ENCODE data around the gene C1orf167.

C1orf167 gene, protein sequence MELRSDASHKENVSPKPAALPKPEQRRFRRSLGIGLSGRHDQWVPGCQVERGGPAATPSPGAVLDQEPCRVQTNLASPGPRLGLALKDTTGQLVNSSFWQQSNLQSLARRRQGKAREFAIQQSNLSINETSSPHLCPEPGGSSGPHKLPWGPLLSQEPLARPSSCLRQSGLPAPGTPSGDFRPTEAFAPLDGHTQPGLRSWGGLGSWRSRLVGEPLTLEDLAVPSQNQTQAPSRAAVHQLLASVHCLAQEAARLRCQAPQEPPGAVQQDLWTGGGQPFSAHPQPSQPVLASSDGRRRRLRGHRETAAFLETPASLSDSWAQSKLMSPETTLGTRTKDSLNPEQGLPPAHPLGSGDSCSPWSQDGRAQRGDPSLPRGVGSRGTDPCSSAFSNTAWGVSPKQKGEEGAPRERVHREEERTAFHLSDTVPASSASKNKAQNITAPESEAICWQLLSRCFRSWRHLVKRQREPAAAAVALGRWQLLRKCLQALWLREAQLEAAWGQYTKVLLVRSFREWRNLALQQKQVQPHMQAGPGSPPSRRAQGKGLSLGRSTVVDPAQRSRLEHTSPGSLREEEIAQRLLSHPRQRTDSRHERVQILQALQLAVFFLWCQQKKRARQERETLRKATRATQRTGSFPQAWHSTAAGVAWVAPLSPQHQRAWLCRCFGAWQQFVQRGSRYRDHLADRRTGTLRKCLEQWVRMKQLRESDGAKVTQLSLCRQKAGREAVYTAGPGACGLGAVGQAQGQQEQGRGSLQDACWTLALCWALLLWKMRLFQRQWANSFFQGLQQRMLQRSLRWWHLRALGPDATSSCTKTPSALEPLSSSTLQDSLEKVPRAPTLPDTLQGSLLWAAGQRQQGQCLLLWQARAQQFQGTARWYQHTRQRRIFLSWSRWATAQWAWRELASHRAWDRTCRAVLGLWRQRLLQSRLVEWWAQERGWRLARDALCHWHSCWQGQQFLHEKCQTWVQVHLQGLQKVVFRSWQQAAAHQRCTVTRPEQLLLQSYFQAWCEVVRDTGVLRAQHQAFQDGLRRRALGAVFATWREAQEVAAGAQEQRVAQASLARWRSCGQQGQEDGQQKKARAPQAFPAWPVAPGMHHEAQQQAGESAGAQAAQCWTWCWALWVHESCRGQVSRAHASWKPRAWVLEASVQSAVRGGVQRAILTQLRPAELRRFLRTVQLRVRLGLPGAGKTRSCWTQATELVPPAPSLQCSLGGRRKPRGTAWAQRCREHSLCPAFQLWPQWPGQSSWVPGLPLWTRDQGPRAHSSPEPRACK (N-terminal part only)

DNA sequence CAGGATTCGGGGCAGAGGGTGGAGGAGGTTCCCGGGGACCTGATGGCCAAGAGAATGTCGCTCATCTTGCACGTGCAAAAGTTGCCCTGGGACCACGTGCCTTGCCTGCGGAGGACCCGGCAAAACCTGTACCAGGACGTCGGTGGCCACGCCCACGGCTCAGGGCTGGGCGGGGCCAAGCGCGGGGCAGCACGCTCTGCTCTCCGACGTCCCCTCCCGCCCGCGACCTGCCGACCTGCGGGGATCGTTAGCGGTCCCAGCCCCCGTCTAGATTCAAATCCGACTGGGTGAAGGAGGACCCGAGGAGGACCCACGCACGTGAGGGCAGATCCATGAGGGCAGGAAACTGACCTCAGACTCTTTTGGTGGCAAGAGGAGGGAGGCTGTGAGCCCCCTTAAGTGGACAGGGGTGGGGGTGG, at the start of gene C1orf167:
Gene C1orf167, plus strand, starts transcription at position 206 of the 419 bp plus-strand sequence. CDS start 2,208 bp downstream, outside the sequence.
- no peak for FAIRE-seq

DNA sequence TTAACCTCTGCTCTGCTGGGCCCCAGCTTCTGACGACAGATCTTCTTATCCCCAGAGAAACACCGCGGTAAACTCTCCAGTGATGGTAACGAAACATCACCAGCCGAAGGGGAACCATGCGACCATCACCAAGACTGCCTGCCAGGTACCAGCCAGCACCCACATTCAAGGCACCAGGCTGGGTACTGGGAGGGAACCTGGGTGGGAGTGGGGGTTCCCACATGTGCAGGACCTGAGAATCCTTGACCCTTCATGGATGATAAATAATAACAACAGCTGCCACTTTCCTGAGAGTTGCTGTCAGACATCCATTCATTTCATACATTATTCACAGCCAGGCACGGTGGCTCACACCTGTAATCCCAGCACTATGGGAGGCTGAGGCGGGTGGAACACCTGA, 49.7 kb upstream of the C1orf167 start:
- FAIRE-seq: no peak

DNA sequence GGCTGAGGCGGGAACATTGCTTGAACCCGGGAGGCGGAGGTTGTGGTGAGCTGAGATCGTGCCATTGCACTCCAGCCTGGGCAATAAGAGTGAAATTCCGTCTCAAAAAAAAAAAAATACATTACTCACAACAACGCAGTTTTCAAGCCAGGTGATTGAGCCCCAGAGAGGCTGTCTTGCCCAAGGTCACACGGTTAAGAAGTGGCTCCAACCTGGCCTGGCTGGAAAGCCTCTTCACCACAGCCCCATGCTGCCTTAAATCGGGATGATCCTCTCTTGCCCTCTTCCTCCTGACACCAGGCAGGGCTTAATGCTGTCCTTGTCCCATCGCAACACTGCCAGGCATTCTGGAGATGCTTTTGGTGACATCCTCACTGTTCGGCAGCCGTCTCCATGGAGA, 48.9 kb upstream of the C1orf167 start:
- no peak for FAIRE-seq

DNA sequence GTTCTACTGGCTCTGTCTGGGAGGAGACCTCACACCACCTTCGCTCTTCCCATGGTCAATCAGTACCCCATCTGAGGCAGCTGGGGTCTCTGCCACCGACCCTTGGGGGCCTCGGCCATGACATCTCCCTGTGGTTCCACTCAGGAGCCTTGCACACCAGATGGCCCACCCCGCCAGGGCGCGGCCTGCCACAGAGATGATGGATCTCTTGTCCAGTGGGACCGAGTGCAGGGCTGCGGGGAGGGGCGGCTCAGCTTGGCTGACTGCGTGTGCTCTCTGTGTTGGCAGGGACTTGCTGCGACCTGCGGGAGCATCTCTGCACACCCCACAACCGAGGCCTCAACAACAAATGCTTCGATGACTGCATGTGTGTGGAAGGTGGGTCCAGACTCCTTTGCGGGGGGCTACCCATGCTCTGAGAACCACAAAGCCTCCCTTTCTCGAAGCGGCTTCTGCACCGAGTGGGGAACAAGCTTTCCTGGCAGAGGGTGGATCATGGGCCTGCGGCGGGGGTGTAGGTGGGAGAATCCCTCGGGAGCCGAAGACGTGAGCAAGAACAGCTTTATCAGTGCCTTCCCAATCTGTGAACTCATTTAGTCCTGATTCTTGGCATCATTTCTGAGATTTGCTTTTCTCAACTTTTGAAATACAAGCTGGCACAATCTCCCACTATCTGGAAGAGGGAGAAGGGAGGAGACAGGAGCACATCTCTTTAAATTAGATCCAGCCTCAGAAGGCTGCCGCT, 47.0 kb upstream of the C1orf167 start:
- FAIRE-seq: no peak

DNA sequence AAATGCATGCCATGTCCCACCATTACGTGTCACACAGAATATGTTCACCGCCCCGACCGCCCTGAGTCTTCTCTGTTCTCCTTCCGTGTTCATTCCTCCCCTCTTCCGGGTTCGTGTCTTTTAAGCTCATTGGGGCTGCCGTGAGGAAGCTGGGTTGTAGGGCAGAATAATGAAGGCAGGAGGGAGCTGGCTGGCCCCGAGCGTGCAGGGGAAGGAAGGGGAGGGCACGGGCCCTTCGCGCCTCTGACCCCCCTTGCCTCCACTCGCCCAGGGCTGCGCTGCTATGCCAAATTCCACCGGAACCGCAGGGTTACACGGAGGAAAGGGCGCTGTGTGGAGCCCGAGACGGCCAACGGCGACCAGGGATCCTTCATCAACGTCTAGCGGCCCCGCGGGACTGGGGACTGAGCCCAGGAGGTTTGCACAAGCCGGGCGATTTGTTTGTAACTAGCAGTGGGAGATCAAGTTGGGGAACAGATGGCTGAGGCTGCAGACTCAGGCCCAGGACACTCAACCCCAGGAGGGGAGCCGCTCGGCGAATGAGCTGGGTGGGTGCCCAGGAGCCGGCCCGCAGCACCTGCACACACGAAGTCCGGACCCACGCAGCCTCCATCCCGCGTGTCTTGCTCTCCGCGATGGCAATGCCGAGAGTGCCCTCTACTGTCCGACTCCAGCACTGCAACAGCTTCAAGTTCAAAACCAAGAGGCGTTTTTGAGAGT, 42.5 kb upstream of the C1orf167 start:
- no peak for FAIRE-seq

DNA sequence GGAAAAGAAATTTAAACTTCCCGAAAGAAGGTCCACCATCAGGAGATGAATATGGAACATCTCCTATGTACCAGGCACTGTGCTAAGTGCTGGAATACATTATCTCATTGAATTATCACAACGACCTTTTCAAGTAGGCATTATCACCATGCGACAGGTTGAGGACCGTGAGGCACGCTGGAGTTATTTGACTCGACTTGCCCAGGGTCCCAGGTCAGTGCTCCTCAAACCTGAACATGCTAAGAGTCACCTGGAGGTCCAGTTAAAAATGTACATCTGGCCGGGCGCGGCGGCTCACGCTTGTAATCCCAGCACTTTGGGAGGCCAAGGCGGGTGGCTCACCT, 42.0 kb upstream of the C1orf167 start:
- FAIRE-seq: no peak

DNA sequence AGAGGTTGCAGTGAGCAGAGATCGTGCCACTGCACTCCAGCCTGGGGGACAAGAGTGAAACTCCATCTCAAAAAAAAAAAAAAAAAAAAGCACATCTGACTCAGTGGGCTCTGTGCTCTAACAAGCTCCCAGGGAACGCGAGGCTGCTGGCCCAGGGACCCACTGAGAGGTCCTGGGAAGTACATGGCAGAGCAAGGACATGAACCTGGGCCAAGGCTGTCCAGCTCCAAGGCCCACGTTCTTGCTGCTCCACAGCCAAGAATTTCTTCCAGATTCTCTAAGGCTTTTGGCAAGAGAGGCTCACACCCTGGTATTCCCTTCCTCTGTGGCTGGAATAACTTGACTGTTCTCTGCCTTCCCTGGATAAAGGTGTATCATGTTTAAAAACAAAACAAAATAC, 41.5 kb upstream of the C1orf167 start:
- FAIRE-seq: no peak

DNA sequence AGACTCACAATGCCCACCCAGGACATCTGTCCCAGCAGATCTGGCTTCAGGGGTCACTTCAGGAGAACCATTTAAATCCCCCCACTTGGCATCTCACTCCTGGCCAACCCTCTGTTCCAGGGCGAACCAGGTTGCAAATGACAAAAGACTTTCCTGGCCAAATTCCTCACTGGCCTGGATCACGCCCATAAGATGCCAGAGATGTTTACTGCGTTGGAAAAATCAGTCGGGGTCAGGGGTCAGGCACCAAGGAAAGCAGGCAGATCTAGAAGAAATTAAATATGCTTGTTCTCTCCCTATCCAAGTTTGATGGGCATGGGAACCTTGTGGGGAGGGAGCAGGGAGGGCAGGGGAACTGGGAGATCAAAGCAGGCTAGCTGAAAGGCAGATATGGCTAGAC, 40.7 kb upstream of the C1orf167 start:
- FAIRE-seq: no peak

DNA sequence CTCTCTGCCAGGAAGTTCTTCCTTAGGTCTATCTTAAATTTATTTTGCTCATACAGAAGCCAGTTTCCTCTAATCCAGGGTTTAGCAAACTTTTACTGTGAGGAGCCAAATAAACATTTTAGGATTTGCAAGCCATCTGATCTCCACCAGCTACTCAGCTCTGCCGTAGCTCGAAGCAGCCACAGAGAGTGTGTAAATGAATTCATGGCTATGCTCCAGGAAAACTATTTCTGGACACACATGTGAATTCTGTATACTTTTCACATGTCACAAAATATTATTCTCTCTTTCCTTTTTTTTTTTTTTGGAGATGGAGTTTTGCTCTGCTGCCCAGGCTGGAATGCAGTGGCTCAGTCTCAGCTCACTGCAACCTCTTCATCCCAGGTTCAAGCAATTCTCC, 39.5 kb upstream of the C1orf167 start:
- FAIRE-seq: no peak

DNA sequence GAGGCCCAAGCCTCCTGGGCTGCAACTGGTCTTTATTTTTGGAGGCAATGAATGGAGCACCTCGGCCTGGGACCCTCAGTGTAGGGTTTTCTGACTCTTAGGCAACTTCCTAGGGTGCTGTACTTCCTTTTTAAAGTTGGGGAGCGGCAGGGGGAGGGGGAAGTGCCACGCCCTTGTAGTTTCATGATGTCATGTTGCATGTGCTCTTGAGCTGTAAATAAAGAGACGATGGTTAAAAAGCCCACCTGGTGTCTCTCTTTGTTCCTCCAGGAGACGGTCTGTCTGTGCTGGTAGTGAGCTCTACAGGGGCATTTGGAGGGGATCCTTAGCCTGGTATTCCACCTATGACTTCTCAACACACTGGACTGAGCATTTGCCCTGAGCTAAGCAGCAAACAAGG, 36.4 kb upstream of the C1orf167 start:
- FAIRE-seq: no peak

DNA sequence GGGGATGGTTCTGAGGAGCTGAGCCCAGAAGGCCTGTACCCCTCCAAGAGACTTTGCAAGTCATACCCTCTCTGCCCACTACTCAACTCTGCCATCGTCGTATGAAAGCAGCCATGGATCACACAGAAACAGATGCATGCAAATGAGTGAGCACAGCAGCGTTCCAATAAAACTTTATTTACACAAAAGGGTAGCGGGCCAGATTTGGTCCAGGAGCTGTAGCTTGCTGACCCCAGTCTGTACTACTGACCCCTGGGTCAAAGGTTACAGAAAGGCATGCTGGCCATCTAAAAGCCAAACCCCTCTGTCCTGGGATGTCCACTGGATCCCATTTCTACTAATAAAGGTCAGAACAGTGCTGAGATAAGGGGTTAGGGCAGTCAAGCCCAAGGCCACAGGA, 34.9 kb upstream of the C1orf167 start:
- no peak for FAIRE-seq

DNA sequence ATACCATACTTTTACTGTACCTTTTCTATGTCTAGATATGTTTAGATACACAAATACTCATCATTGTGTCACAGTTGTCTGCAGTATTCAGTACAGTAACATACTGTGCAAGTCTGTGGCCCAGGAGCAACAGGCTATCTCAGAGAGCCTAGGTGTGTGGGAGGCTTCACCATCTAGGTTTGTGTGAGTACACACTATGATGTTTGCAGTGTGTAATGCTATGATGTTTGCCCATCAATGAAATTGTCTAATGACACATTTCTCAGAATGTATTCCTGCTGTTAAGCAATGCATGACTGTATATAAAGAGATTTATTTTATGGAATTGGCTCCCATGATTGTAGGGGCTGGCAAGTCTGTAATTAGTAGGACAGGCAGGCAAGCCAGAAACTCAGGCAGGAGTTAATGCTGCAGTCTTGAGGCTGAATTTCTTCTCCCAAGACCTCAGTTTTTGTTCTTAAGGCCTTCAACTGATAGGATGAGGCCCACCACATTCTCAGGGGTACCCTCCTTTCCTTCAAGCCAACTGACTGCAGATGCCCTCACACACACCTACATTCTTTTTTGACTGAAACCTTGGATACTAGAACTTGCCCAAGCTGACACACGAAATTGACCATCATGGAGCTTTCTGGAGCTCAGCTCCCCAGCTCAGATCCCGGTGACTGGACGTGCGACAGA, 33.7 kb upstream of the C1orf167 start:
- FAIRE-seq: no peak

DNA sequence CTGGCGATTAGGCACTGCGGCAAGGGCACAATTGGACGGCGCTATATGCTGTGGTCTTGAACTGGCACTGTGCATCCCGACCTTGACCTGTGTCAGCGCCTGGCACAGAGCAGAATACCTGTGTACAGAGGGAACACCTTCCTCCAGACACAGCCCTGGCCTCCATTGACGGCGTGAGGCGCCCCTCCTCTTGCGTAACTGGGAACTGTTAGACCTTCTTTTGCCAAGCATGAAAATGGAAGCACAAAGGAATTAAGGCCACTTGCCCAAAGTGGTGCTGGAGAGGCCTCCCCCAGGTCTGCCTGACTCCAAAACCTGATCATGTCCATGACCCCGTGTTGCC, 32.9 kb upstream of the C1orf167 start:
- no peak for FAIRE-seq

DNA sequence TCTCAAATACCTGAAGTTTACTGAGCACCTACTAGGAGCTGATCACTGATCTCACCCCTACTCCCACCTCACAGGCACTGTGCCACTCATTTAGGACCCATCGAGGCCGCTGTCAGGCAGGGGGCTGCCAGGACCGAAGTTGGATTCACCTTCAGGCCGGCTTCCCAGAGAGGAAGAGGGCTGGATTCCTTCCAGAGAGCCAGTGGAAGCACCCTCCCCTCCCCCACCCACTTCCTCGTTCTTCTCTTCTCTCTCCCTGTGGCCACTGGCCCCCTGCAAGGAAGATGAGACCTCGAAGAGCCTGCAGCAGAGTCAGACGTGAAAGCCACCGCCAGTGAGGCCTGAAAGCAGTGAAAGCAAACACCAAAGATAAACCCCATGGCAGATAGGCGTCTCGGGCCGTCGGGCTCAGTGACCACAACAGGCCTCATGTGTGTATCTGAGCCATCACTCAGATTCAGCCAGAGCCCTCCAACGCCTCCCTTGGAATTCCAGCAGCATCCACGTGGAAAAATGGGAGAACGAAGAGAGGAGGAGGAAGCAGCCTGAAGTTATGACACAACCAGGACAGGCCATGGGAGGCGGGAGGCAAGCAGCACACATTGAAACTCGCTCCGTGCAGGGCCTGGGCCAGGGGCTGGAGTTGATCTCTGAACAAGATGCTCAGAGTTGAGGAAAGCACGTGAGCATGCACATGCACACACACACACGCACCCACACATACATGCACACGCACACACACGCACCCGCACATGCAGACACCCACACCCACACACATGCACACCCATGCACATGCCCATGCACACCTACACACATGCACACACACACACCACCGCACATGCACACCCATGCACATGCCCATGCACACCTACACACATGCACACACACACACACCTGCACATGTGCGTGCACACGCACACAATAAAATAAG, 32.2 kb upstream of the C1orf167 start:
- no peak for FAIRE-seq

DNA sequence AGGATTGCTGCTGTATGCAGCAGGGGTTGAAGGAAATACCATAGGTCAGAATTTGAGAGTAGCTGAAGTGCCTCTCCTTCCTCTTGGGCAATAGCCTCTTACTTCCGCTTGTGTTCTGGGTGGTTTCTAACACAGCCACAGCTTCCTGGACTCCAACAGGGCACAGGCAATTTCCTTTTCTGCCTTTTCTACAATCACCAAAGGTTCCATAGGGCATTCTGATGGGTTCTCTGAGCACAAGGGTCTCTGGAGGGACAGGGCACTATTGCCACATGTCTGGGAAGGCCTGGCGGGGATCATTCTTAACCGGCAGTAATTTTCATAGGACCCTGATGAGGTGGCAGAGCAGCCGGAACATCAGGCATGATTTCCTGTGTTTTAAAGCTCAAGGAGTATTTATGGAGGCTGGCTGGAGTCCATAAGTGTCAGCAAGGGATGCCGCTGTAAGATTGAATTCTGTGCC, 31.5 kb upstream of the C1orf167 start:
- no peak for FAIRE-seq

DNA sequence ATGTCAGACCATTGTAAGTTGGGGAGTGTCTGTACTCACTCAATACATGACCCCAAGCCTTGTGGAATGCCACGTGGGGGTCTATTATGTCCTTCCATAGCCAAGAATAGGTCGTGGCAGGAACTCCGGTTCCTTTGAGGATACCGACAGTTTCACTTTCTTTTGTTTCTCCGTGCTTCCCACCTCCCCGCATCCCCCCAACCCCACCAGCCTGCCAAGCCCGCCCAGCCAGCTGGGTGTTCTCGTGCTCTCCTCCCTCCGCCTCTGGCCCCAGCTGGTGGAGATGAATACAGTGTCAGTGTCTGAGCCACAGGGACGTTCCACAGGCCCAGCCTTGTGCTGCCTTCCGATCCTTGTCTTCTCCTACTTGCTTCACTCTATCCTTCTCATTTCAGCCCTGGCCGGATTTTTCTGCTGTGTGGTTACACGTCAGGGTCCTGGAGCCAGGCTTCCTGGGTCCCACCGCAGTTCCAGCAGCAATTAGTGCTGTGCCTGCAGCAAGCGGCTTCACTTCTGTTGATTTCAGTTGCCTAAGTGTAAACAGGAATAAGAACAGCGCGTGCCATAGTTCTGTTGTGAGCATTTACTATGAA, 30.2 kb upstream of the C1orf167 start:
- no peak for FAIRE-seq

DNA sequence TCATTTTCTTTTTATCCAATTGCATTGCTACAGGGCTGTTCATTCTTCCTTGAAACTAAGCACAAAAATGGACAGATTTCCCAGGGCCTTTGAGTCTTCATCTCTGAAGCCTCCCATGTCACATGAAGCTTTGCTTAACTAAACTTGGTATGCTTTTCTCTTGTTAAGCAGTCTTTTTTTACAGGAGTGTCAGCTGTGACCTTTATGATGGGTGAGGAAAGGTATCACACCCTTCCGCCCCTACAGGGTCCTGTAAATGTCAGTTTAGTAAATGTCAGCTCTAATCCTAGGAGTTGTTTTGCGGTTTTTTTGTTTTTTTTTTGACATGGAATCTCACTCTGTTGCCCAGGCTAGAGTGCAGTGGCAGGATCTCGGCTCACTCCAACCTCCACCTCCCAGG, 28.7 kb upstream of the C1orf167 start:
- no peak for FAIRE-seq

DNA sequence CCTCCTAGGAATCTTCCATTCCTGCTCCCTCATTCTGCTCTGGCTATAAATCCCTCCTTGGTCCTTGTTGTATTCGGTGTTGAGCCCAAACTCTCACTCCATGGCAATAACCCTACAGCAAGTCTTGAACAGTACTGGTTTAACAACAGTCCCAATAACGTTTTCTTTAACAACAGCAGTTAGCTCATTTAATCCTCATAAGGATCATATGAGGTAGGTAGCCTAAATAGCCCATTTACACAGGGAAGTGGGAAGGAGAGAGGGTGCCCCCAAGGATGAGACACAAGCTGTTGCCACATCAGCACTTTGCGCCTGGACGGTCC, 26.5 kb upstream of the C1orf167 start:
- FAIRE-seq: no peak

DNA sequence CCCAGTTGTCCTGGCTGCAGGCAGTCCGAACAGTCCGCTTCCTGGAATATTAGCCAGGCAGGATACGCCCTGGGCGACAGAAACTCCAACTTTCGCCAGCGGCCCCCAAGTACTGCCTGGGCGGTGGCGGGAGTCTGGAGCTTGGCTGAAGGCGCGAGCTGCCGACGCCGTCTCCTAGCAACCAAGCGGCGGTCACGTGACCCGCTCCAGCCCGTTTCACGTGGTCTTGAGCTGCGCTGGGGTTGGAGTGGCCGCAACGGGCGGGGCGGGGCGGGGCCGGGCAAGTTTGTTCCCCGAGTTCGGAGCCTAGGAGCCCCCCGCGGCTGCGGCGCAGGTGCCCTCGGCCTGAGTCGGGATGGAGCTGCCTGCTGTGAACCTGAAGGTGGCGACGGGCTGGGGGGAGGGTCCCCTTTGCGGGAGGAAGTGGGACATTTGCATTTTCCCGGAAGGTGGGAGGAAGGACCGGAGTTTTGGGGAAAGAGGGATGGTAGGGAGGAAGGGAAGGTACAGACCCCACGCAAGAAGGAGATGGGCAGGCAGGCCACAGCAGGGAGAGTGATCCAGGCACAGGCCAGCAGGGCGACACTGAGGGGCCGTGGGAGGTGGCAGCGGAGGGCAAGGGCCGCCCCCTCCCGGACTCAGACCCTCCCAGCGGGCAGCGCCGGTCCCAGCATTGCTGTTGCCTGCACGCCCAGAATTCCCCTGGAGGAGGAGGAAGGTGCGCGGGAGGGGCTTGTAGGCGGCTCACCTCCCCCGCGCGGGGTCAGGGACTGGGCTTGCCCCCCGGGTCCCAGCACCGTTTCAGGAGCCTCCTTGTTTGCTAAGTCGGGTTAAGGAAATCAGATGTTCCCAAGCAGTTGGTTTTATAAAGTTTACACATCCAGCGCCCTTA, 25.9 kb upstream of the C1orf167 start, which contains the start of gene AGTRAP:
Gene AGTRAP, plus strand, starts transcription at position 283 of the 892 bp plus-strand sequence. Its CDS starts 73 bp downstream, at position 356.
- no peak for FAIRE-seq

Data from colon (tissue), 2 donors.